SKM-1 treated with dmso at 0.1 percent for 144 hours (cell line): ENCODE data around the gene ATP5MC2.
"Not testable (repeated sequence)": the region's sequence is repeated elsewhere in the genome, so short reads cannot be mapped to it uniquely, and the experiment has no call there.

Experiments used
- DNase-seq: peaks from one replicate; lab custom pipeline; 2025; ENCODE audit not compliant: unreplicated experiment; lab: John Stamatoyannopoulos, UW

ATP5MC2 gene

GRCh38 chr12:53695152-53696145 is 19.6 kb upstream of the ATP5MC2 start:
- no peak for DNase-seq

- DNase-seq = no peak
These were observed 18.9 kb upstream of the ATP5MC2 start for GRCh38 chr12:53694756-53695151.

DNA sequence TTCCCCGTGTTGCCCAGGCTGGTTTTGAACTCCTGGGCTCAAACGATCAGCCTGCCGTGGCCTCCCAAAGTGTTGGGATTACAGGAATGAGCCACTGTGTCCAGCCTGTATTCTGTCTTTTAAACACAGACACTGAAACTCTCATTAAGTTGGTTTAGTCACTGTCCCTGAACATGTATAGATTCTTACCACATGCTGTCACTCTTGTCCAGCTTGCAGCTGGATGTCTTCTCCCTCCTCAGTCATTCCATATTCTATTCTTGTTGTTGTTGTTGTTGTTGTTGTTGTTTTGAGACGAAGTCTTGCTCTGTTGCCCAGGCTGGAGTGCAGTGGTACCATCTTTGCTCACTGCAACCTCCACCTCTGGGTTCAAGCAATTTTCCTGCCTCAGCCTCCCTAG is 12.3 kb upstream of the ATP5MC2 start:
- DNase-seq = no peak

DNA sequence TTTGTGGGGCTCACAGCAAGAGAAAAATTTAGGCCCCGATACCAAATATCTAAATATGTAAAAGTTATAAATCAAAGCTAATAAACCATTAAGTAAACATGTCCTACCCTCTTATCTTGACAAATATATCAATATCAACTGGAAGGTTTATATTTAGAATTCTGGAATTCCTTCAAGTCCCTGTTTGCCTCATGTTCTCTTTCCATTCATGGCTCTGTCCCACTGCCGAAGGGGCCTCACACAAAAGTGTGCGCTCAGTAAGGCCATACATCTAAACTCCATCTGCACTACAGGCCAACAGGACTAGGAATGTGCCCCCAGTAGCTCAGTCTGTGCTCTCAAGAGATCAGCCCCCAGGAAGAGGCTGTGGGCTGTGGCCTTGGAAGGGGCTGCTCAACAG is 10.6 kb upstream of the ATP5MC2 start:
- DNase-seq = no peak

DNA sequence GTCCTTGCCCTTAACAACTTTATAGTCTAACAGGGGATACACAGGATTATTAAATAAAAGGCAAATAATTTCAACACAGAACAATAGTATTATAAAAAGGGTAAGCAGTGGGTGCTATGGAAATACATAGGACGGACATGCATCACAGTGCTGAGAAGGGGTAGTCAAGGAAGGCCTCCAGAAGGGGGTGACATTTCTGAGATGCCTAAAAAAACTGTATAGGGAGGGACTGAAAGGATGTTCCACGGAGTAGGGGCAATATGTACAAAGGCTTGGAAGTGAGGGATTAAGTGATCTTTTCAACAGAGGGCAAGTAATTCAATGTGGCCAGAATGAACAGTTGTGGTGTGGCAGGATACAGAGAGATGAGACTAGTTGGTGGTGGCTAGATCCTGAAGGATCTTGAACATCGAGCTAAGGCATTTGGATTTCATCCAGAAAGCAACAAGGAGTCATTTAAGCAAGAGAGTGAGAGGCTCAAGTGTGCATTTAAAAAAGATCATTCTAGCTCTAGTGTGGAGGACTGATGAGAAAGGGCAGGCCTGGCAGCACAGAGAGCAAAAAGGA is 8.9 kb upstream of the ATP5MC2 start:
- no peak for DNase-seq

- no peak for DNase-seq
These were observed 8.1 kb upstream of the ATP5MC2 start for GRCh38 chr12:53683983-53684382.

- DNase-seq = no peak
These were observed 7.6 kb upstream of the ATP5MC2 start for GRCh38 chr12:53683494-53683893.

DNA sequence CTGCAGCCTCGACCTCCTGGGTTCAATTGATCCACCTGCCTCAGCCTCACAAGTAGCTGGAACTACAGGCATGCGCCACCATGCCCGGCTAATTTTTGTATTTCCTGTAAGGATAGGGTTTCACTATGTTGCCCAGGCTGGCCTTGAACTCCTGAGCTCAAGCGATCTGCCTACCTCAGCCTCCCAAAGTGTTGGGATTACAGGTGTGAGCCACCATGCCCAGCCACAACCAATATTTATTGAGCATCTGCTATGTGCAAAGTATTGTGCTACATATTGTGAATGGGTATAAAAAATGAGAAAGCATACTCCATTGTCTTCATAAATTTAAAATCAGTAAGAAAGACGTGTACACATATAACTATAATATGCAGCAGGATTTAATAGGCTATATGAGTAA is 4.2 kb upstream of the ATP5MC2 start:
- DNase-seq = not testable (repeated sequence)

- no peak for DNase-seq
These were observed 1.9 kb upstream of the ATP5MC2 start for GRCh38 chr12:53677800-53678148.

DNA sequence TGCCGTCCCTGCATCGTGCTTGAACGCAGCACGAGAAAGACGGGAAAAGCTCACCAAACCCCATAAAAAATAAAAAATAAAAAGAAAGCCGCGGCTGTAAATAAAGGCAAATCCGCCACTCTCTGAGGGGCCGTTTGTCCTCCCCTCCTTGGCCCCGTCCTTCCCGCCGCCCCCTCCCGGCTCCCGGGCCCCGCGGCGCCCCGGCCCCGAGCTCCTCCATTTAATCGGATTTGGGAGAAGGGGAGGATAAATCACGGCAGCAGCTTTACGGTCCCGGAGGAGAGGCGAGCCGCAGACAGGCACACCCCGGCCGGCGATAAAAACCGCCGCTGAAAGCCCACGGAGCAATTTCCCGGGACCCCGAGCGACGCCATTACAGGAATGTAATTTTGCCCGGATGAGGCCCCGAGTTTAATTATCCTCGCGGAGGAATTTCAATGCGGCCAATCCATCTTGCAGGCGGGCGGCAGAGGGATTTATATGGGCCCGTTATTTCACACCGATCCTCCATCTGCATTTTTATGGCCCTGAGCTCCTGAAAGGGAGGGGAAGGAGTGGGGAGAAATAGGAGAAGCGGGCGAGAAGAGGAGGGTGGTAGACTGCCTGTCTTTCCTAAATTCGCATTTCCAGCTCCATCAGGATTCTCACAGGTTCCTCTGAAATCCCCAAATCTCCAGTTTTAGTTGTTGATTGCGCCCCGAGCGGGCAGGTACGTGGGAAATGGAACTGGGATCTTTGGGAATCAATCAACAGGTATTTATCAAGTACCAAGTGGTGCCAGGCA is 1.3 kb upstream of the ATP5MC2 start:
- DNase-seq = no peak

GRCh38 chr12:53676656-53677015 is 753 bp upstream of the ATP5MC2 start:
- DNase-seq = no peak

- no peak for DNase-seq
These were observed 744 bp downstream of the ATP5MC2 start for GRCh38 chr12:53674977-53675700.

DNA sequence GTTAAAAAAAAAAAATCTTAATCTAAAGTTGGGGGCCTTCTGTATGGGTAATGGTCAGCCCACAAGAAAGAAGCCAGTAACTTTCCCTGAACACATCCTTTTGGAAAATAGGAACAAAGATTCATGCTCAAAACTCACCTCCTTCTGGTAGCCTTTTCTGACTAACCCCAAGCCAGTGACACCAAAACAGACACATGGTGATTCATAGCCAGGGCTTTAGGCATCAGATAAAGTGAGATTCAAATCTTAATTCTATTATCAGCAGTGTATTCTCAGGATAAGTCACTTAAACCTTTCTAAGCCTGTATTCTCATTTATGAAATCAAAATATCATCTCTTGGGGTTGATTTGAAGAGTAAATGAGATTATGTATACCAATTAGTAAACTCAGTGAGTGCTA is 4.9 kb downstream of the ATP5MC2 start:
- no peak for DNase-seq

DNA sequence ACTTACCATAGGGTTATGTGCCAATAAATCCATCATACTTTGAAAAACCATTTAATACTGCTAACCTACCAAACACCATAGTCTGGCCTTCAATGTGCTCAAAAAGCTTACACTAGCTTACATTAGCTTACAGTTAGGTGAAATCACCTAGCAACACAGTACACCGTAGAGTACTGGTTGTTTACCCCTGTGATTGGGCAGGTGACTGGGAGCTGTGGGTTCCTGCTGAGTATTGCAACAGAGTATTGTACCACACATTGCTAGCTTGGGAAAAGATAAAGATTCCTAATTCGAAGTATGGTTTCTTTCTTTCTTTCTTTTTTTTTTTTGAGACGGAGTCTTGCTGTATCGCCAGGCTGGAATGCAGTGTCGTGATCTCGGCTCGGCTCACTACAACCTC is 5.6 kb downstream of the ATP5MC2 start:
- DNase-seq = no peak

- DNase-seq = no peak
These were observed 8.8 kb downstream of the ATP5MC2 start for GRCh38 chr12:53667080-53667479.

GRCh38 chr12:53664936-53665335 is 10.9 kb downstream of the ATP5MC2 start:
- DNase-seq = no peak

DNA sequence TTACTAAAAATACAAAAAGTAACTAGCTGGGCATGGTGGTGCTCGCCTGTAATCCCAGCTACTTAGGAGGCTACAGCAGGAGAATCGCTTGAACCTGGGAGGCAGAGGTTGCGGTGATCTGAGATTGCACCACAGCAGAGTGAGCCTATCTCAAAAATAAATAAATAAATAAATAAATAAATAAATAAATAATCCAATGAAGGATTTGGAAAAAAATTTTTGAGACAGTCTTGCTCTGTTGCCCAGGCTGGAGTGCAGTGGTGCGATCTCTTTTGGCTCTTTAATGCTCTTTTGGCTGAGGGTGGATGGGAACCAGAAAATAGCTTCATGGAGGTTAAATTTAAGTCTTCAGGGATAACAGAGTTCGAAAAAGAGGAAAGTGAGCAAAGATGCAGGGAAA is 11.7 kb downstream of the ATP5MC2 start:
- DNase-seq = no peak

GRCh38 chr12:53660041-53660440 is 15.8 kb downstream of the ATP5MC2 start:
- no peak for DNase-seq

- DNase-seq = no peak
These were observed 16.3 kb downstream of the ATP5MC2 start for GRCh38 chr12:53659571-53659981.

- no peak for DNase-seq
These were observed 16.8 kb downstream of the ATP5MC2 start for GRCh38 chr12:53659011-53659551.

DNA sequence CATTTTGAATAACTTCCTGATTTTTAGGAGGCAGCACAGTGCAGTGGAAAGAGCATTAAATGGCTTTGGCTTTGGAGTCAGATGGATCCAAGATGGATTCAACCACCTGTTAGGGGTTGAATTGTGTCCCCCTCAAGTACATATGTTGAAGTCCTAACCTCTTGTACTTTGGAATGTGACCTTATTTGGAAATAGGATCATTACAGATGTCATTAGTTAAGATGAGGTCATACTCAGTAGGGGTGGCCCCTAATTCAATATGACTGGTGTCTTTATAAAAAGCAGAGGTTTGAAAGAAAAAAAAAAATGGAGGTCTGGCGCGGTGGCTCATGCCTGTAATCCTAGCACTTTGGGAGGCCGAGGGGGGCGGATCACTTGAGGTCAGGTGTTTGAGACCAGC is 18.8 kb downstream of the ATP5MC2 start:
- DNase-seq = no peak
